GM12878 (cell line): ENCODE results near the gene CACYBP. TPM values are rescaled to one million over a fixed set of nuclear protein-coding genes. Genes with fewer than 3 reads are reported as not detected.

Source experiments
- ASH2L ChIP-seq: fragments of 300-600, 200-600 bp; sonication (generic); IDR thresholded peaks from 2 replicates; pipeline ENCODE4 v1.6.1; 2017; ENCODE audit warnings: low read depth, mild to moderate bottlenecking, borderline replicate concordance
- CEBPB ChIP-seq, 2 experiments: fragments of 150-350 bp in 1 of 2; IDR thresholded peaks; 2 replicates each; pipeline ENCODE4 v1.6.1; 2012 to 2014; ENCODE audit warnings: low read depth in 2 of 2, low read length in 2 of 2, borderline replicate concordance in 1 of 2, inconsistent platforms in 1 of 2
- CHD1 ChIP-seq: IDR thresholded peaks from 2 replicates; pipeline ENCODE4 v1.6.1; 2012; ENCODE audit warnings: low read depth, low read length, improper control_type of control experiment
- HCFC1 ChIP-seq: fragments of 150-350 bp; IDR thresholded peaks from 2 replicates; pipeline ENCODE4 v1.6.1; 2014; ENCODE audit warnings: low read length
- IRF4 ChIP-seq: IDR thresholded peaks from 2 replicates; pipeline ENCODE4 v1.6.1; 2011; ENCODE audit warnings: low read depth, low read length
- KAT2A ChIP-seq: conservative IDR thresholded peaks from 2 replicates; pipeline ENCODE4 v1.6.1; 2011; ENCODE audit warnings: low read depth, low read length; ENCODE audit not compliant: control insufficient read depth
- LARP7 ChIP-seq: fragments of 450-650 bp; IDR thresholded peaks from 2 replicates; pipeline ENCODE4 v1.6.1; 2017; ENCODE audit warnings: mild to moderate bottlenecking
- MXI1 ChIP-seq: fragments of 150-350 bp; IDR thresholded peaks from 2 replicates; pipeline ENCODE4 v1.6.1; 2011; ENCODE audit warnings: low read depth, mild to moderate bottlenecking, inconsistent platforms, low read length, improper control_type of control experiment
- NR2C2 ChIP-seq: IDR thresholded peaks from 2 replicates; pipeline ENCODE4 v1.6.1; 2011; ENCODE audit warnings: borderline replicate concordance, low read depth; ENCODE audit not compliant: control insufficient read depth, insufficient read length
- NRF1 ChIP-seq: conservative IDR thresholded peaks from 2 replicates; pipeline ENCODE4 v1.6.1; 2011; ENCODE audit warnings: mild to moderate bottlenecking, low read depth, low read length, improper control_type of control experiment
- PAX8 ChIP-seq: fragments of 450-650 bp; IDR thresholded peaks from 2 replicates; pipeline ENCODE4 v1.6.1; 2017; ENCODE audit warnings: mild to moderate bottlenecking, moderate library complexity
- PKNOX1 ChIP-seq: fragments of 450-650 bp; IDR thresholded peaks from 2 replicates; pipeline ENCODE4 v1.6.1; 2016; ENCODE audit warnings: mild to moderate bottlenecking
- PML ChIP-seq: IDR thresholded peaks from 2 replicates; pipeline ENCODE4 v1.6.1; 2012; ENCODE audit warnings: low read length, inconsistent platforms
- POLR2AphosphoS5 ChIP-seq: IDR thresholded peaks from 2 replicates; pipeline ENCODE4 v1.6.1; 2011; ENCODE audit warnings: mild to moderate bottlenecking, low read length, inconsistent platforms
- RELB ChIP-seq: fragments of 450-650 bp; IDR thresholded peaks from 2 replicates; pipeline ENCODE4 v1.6.1; 2017; ENCODE audit warnings: low read depth, mild to moderate bottlenecking, moderate library complexity
- SIX5 ChIP-seq: IDR thresholded peaks from 2 replicates; pipeline ENCODE4 v1.6.1; 2011; ENCODE audit warnings: mild to moderate bottlenecking, low read depth, low read length, moderate library complexity; ENCODE audit not compliant: severe bottlenecking
- STAT3 ChIP-seq: IDR thresholded peaks from 2 replicates; pipeline ENCODE4 v1.6.1; 2011; ENCODE audit warnings: low read depth, low read length, improper control_type of control experiment
- SUPT20H ChIP-seq: IDR thresholded peaks from 2 replicates; pipeline ENCODE4 v1.6.1; 2011; ENCODE audit warnings: low read depth, mild to moderate bottlenecking, low read length, moderate library complexity, borderline replicate concordance; ENCODE audit not compliant: control insufficient read depth
- SUZ12 ChIP-seq: fragments of 200-600 bp; sonication (generic); IDR thresholded peaks from one replicate; pipeline ENCODE4 v1.6.1; 2018; ENCODE audit warnings: antibody characterized with exemption, mild to moderate bottlenecking; ENCODE audit not compliant: unreplicated experiment
- TCF12 ChIP-seq: IDR thresholded peaks from 2 replicates; pipeline ENCODE4 v1.6.1; 2011; ENCODE audit warnings: low read depth, mild to moderate bottlenecking, low read length
- WRNIP1 ChIP-seq: IDR thresholded peaks from 2 replicates; pipeline ENCODE4 v1.6.1; 2011; ENCODE audit warnings: low read depth, low read length, improper control_type of control experiment, borderline replicate concordance
- ZBTB11 ChIP-seq: fragments of 450-650 bp; formaldehyde crosslinking; IDR thresholded peaks from 2 replicates; pipeline ENCODE4 v1.5.0; 2022; ENCODE audit warnings: mild to moderate bottlenecking, missing genetic modification characterization
- polyA plus RNA-seq, 11 experiments: library from polyadenylated mRNA; depleted of rRNA in 4 of 11; unstranded in 6 of 11; stranded (reverse) in 5 of 11; fragments of >200 nt; fragmentation: Nextera tagmentation in 4 of 11; fragmentation: Illumina TruSeq in 1 of 11; extraction: Ambion mirVana in 4 of 11; extraction: Trizol in 1 of 11; gene quantifications; 1 replicate in 1 of 11; 2 replicates in 10 of 11; pipeline versions ENCODE4 v1.2.1 to v1.2.3, GENCODE V29; 2011 to 2016; ENCODE audit warnings: inconsistent platforms in 2 of 11, missing spikeins in 2 of 11, low read depth in 1 of 11
- total RNA-seq, 4 experiments: library from RNA; depleted of rRNA in 3 of 4; stranded (reverse); fragments of >200 nt in 3 of 4; fragmentation: Illumina TruSeq in 1 of 4; extraction: Trizol in 1 of 4; gene quantifications; 2 replicates each; pipeline versions ENCODE4 v1.2.1 to v1.2.3, GENCODE V29; 2013 to 2021

The CACYBP gene
- total and polyA plus RNA-seq, 10 of the 15 experiments (the other 5 are each of a cell fraction or from before 2014, with no cell fraction given) = 77.7 to 488 (median 218) TPM

- TF ChIP-seq CEBPB (IDR thresholded peaks at IDR 0.05; ENCODE audit: borderline replicate concordance in 1 of 2, low read depth in 2 of 2, low read length in 2 of 2) (no peak), NR2C2 (no peak), KAT2A (no peak), HCFC1 (peak; percentile 84), ASH2L (peak; percentile 51; the same call in 1 of the 2 replicates), CHD1 (peak; percentile 66), ZBTB11 (CRISPR knock-in tag) (peak; percentile 82), NRF1 (peak; percentile 98), MXI1 (peak; percentile 89), POLR2AphosphoS5 (peak; percentile 98), WRNIP1 (0 out of 2 replicates have a peak, but pooled peaks have one; percentile 10), TCF12 (0 out of 2 replicates have a peak, but pooled peaks have one; percentile 3), LARP7 (peak; percentile 77), PAX8 (peak; percentile 91), STAT3 (no peak), SUZ12 (no peak), SUPT20H (no peak), PKNOX1 (peak; percentile 59), SIX5 (peak; percentile 61), RELB (peak; percentile 80), IRF4 (peak; percentile 8; the same call in 1 of the 2 replicates), PML (peak; percentile 99)
Measured at GRCh38 chr1:174999216-174999935, 371 bp upstream of the CACYBP start (continued).
